Panc1 (cell line): ENCODE measurements around the gene TRIM66. TPM values are rescaled to one million over a fixed set of nuclear protein-coding genes. Genes with fewer than 3 reads are reported as not detected.

Experiments
- ATAC-seq: fragments of 200-7000 bp; cut with Tn5 transposase; 2 replicates; pipeline ENCODE4 v1.9.1; 2020; ENCODE audit warnings: mild to moderate bottlenecking, moderate library complexity
- BruUV-seq: library from RNA; stranded (reverse); fragments of 400-500 nt; replicated peaks from 2 replicates; lab custom pipeline; 2021; lab: Mats Ljungman, UMichigan
- CTCF ChIA-PET: fragments of 300-600 bp; sonication (Branson Sonifier 250); formaldehyde crosslinking; loops from one replicate; lab custom pipeline; 2022; ENCODE audit warnings: antibody characterized with exemption; lab: Charles Lee
- POLR2A ChIA-PET: fragments of 300-600 bp; sonication (Branson Sonifier 250); formaldehyde crosslinking; loops from one replicate; lab custom pipeline; 2022; ENCODE audit warnings: antibody characterized with exemption; lab: Charles Lee
- DNase-seq: peaks from one replicate; pipeline ENCODE4 v3.0.0-alpha.2; 2010; ENCODE audit warnings: low read depth, low spot score
- H3K27ac ChIP-seq: 2 replicates; pipeline ENCODE4 v1.5.1; 2011; ENCODE audit warnings: mild to moderate bottlenecking, low read length, inconsistent platforms
- H3K27me3 ChIP-seq: fragments of 200-500 bp; sonication (Bioruptor generic); 2 replicates; pipeline ENCODE4 v1.6.0; 2014; ENCODE audit warnings: low read length, inconsistent platforms; ENCODE audit not compliant: control insufficient read depth, insufficient read depth
- H3K36me3 ChIP-seq: fragments of 200-500 bp; sonication (Bioruptor generic); 2 replicates; pipeline ENCODE4 v1.5.1; 2014; ENCODE audit warnings: inconsistent platforms, mild to moderate bottlenecking, low read length, moderate library complexity; ENCODE audit not compliant: control insufficient read depth, insufficient read depth
- H3K4me1 ChIP-seq: 2 replicates; pipeline ENCODE4 v1.5.1; 2011; ENCODE audit warnings: inconsistent platforms, mild to moderate bottlenecking, low read length, moderate library complexity; ENCODE audit not compliant: control insufficient read depth, insufficient read depth
- H3K4me3 ChIP-seq, 2 experiments: 2 replicates each; pipeline ENCODE4 v1.5.1; 2011 to 2012; ENCODE audit warnings: low read depth in 2 of 2, low read length in 2 of 2, mild to moderate bottlenecking in 2 of 2, inconsistent platforms in 1 of 2, moderate library complexity in 1 of 2
- H3K9me3 ChIP-seq: fragments of 200-500 bp; sonication (Bioruptor generic); 2 replicates; pipeline ENCODE4 v1.5.1; 2014; ENCODE audit warnings: low read depth, mild to moderate bottlenecking, inconsistent platforms, low read length, moderate library complexity; ENCODE audit not compliant: control insufficient read depth, insufficient read depth
- CTCF ChIP-seq: fragments of 450-650 bp; IDR thresholded peaks from 2 replicates; pipeline ENCODE4 v1.5.1; 2017; ENCODE audit warnings: mild to moderate bottlenecking
- POLR2AphosphoS5 ChIP-seq: IDR thresholded peaks from 2 replicates; pipeline ENCODE4 v1.6.1; 2012; ENCODE audit warnings: mild to moderate bottlenecking, low read depth, low read length, moderate library complexity
- SIN3A ChIP-seq: IDR thresholded peaks from 2 replicates; pipeline ENCODE4 v1.6.1; 2012; ENCODE audit warnings: low read depth, mild to moderate bottlenecking, low read length, moderate library complexity, borderline replicate concordance; ENCODE audit not compliant: insufficient read depth
- TCF7L2 ChIP-seq: IDR thresholded peaks from 2 replicates; pipeline ENCODE4 v1.6.1; 2011; ENCODE audit warnings: mild to moderate bottlenecking, low read depth, low read length, inconsistent platforms
- in situ Hi-C: cut with HindIII; loops from 2 replicates; pipeline ENCODE4 v1.10.0; 2016; ENCODE audit warnings: low sequenced_read_pairs, low pct_unique_long_range_greater_than_20kb
- intact Hi-C: fragments of 100-400 bp; cut with micrococcal nuclease; formaldehyde crosslinking; loops from one replicate; pipeline ENCODE4 v1.10.0; 2022; ENCODE audit not compliant: unreplicated experiment
- total RNA-seq: library from RNA; stranded (reverse); gene quantifications from one replicate; pipeline ENCODE4 v1.2.1, GENCODE V29; 2021; ENCODE audit not compliant: unreplicated experiment
- TF ChIP-seq, protein P1 (sequence below), 2 experiments: IDR thresholded peaks; 2 replicates each; pipeline ENCODE4 v1.6.1; 2011 to 2012; ENCODE audit warnings: low read depth in 2 of 2, control low read depth in 1 of 2, low read length in 1 of 2, mild to moderate bottlenecking in 1 of 2, moderate library complexity in 1 of 2; ENCODE audit not compliant: insufficient read depth in 1 of 2

The TRIM66 gene
- total RNA-seq, 1 experiment from 2014 or later, result 30.4 TPM

GRCh38 chr11:8604078-8604723 lies 78.3 kb downstream of the TRIM66 start:
- intact Hi-C loops, result no loop called here
- H3K4me1 ChIP-seq, result no peaks in the 10 kb centered on the region
- TF ChIP-seq TCF7L2 (no peak), CTCF (peak; percentile 97)
- DNase-seq (peak; percentile 99), ATAC-seq (peak; percentile 81)
- ChIA-PET POLR2A (no interaction called here), CTCF (no interaction called here)
- H3K27me3 ChIP-seq, result peaks cover 2% of the 10 kb centered on the region; the same call in 1 of the 2 replicates
- in situ Hi-C loops, result no loop called here
- no peak overlapping the region for H3K27ac ChIP-seq
- no peaks in the 10 kb centered on the region for H3K36me3 ChIP-seq
- no peak overlapping the region for H3K4me3 ChIP-seq
- BruUV-seq, result no TSS peak
- H3K9me3 ChIP-seq, result no peaks in the 10 kb centered on the region

DNA sequence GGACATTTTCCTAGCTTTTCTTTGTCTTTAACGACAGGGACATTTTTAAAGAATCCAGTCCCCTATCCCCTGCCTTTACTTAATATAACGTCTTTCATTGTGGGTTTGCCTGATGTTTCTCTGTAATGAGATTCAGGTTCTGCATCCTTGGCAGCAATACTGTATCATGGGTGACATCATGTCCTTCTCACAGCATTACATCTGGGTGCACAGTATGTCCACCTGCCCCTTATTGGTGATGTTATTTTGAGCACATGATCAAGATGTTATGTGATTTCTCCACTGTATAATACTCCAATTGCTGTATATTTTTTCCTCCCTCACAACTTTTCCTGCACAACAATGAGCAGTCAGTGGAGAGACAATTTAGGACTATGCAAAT lies 78.8 kb downstream of the TRIM66 start:
- Histone ChIP-seq H3K27ac (no peak overlapping the region), H3K4me3 (no peak overlapping the region), H3K36me3 (no peaks in the 10 kb centered on the region), H3K9me3 (no peaks in the 10 kb centered on the region), H3K4me1 (no peaks in the 10 kb centered on the region), H3K27me3 (peaks cover 3% of the 10 kb centered on the region)
- POLR2A ChIA-PET, result no interaction called here
- in situ Hi-C loops (no loop called here), intact Hi-C loops (no loop called here)
- CTCF ChIA-PET, result no interaction called here
- no TSS peak for BruUV-seq
- no peak for DNase-seq
- TF ChIP-seq, protein P1, sequence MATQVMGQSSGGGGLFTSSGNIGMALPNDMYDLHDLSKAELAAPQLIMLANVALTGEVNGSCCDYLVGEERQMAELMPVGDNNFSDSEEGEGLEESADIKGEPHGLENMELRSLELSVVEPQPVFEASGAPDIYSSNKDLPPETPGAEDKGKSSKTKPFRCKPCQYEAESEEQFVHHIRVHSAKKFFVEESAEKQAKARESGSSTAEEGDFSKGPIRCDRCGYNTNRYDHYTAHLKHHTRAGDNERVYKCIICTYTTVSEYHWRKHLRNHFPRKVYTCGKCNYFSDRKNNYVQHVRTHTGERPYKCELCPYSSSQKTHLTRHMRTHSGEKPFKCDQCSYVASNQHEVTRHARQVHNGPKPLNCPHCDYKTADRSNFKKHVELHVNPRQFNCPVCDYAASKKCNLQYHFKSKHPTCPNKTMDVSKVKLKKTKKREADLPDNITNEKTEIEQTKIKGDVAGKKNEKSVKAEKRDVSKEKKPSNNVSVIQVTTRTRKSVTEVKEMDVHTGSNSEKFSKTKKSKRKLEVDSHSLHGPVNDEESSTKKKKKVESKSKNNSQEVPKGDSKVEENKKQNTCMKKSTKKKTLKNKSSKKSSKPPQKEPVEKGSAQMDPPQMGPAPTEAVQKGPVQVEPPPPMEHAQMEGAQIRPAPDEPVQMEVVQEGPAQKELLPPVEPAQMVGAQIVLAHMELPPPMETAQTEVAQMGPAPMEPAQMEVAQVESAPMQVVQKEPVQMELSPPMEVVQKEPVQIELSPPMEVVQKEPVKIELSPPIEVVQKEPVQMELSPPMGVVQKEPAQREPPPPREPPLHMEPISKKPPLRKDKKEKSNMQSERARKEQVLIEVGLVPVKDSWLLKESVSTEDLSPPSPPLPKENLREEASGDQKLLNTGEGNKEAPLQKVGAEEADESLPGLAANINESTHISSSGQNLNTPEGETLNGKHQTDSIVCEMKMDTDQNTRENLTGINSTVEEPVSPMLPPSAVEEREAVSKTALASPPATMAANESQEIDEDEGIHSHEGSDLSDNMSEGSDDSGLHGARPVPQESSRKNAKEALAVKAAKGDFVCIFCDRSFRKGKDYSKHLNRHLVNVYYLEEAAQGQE (IDR thresholded peaks at IDR 0.05; ENCODE audit: insufficient read depth in 1 of 2, low read depth in 2 of 2, low read length in 1 of 2), result no peak
- TF ChIP-seq POLR2AphosphoS5 (no peak), SIN3A (no peak), TCF7L2 (no peak), CTCF (no peak)
- ATAC-seq, result peak; percentile 9; the same call in 1 of the 2 replicates
